ENCODE measurements around the gene PPP1R12C.

PPP1R12C gene

GRCh38 chr19:55134736-55135135 lies 17.3 kb upstream of the PPP1R12C start:
- TF ChIP-seq ZC3H10 (CRISPR knock-in tag; IDR thresholded peaks at IDR 0.05) (no peak), TSHZ2 (CRISPR knock-in tag; IDR thresholded peaks at IDR 0.05) (no peak), ISL1 (CRISPR knock-in tag; IDR thresholded peaks at IDR 0.05) (no peak), OSR1 (CRISPR knock-in tag; IDR thresholded peaks at IDR 0.05) (no peak), ESRRG (CRISPR knock-in tag; IDR thresholded peaks at IDR 0.05) (no peak), CSDC2 (CRISPR knock-in tag; IDR thresholded peaks at IDR 0.05) (no peak), CSRNP3 (CRISPR knock-in tag; IDR thresholded peaks at IDR 0.05) (no peak), SNAI2 (CRISPR knock-in tag; IDR thresholded peaks at IDR 0.05) (no peak), PPARA (CRISPR knock-in tag; IDR thresholded peaks at IDR 0.05; ENCODE audit: borderline replicate concordance) (no peak), ZFP3 (CRISPR knock-in tag; IDR thresholded peaks at IDR 0.05) (no peak), TCF4 (CRISPR knock-in tag; IDR thresholded peaks at IDR 0.05; ENCODE audit: borderline replicate concordance) (no peak), BACH2 (CRISPR knock-in tag; IDR thresholded peaks at IDR 0.05; ENCODE audit: borderline replicate concordance) (no peak), ARNTL (CRISPR knock-in tag; IDR thresholded peaks at IDR 0.05; ENCODE audit: borderline replicate concordance, low read depth) (no peak), ZFP30 (CRISPR knock-in tag; IDR thresholded peaks at IDR 0.05) (no peak), ZNF70 (CRISPR knock-in tag; IDR thresholded peaks at IDR 0.05) (no peak), ZNF565 (CRISPR knock-in tag; conservative IDR thresholded peaks at IDR 0.05; ENCODE audit: low read depth) (no peak)
- TF ChIP-seq, protein P1, sequence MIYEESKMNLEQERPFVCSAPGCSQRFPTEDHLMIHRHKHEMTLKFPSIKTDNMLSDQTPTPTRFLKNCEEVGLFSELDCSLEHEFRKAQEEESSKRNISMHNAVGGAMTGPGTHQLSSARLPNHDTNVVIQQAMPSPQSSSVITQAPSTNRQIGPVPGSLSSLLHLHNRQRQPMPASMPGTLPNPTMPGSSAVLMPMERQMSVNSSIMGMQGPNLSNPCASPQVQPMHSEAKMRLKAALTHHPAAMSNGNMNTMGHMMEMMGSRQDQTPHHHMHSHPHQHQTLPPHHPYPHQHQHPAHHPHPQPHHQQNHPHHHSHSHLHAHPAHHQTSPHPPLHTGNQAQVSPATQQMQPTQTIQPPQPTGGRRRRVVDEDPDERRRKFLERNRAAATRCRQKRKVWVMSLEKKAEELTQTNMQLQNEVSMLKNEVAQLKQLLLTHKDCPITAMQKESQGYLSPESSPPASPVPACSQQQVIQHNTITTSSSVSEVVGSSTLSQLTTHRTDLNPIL (CRISPR knock-in tag; IDR thresholded peaks at IDR 0.05; ENCODE audit: low read depth) = no peak
- ATAC-seq = no peak

- TF ChIP-seq BACH2 (CRISPR knock-in tag; IDR thresholded peaks at IDR 0.05; ENCODE audit: borderline replicate concordance) = no peak
- TF ChIP-seq, protein P1 (CRISPR knock-in tag; IDR thresholded peaks at IDR 0.05; ENCODE audit: low read depth) = no peak
- TF ChIP-seq OSR1 (CRISPR knock-in tag; IDR thresholded peaks at IDR 0.05) = no peak
- TF ChIP-seq GLIS3 (CRISPR knock-in tag; IDR thresholded peaks at IDR 0.05) = no peak
- no peak for TF ChIP-seq ESRRG (CRISPR knock-in tag; IDR thresholded peaks at IDR 0.05)
- no peak for TF ChIP-seq PPARA (CRISPR knock-in tag; IDR thresholded peaks at IDR 0.05; ENCODE audit: borderline replicate concordance)
- TF ChIP-seq CSDC2 (CRISPR knock-in tag; IDR thresholded peaks at IDR 0.05) = no peak
- TF ChIP-seq TSHZ2 (CRISPR knock-in tag; IDR thresholded peaks at IDR 0.05) = no peak
- no peak for TF ChIP-seq ARNTL (CRISPR knock-in tag; IDR thresholded peaks at IDR 0.05; ENCODE audit: borderline replicate concordance, low read depth)
- TF ChIP-seq RARB (CRISPR knock-in tag; IDR thresholded peaks at IDR 0.05) = no peak
- TF ChIP-seq ZNF70 (CRISPR knock-in tag; IDR thresholded peaks at IDR 0.05) = no peak
- no peak for TF ChIP-seq POU6F1 (CRISPR knock-in tag; IDR thresholded peaks at IDR 0.05; ENCODE audit: borderline replicate concordance, low read depth)
- TF ChIP-seq ZFP3 (CRISPR knock-in tag; IDR thresholded peaks at IDR 0.05) = no peak
- TF ChIP-seq ZNF8 (CRISPR knock-in tag; IDR thresholded peaks at IDR 0.05) = no peak
- TF ChIP-seq TOX (CRISPR knock-in tag; IDR thresholded peaks at IDR 0.05; ENCODE audit: borderline replicate concordance) = no peak
- TF ChIP-seq SNAI2 (CRISPR knock-in tag; IDR thresholded peaks at IDR 0.05) = no peak
- TF ChIP-seq ZC3H10 (CRISPR knock-in tag; IDR thresholded peaks at IDR 0.05) = no peak
- no peak for TF ChIP-seq CSRNP3 (CRISPR knock-in tag; IDR thresholded peaks at IDR 0.05)
- ATAC-seq = no peak
Observed at GRCh38 chr19:55133639-55134444, 16.4 kb upstream of the PPP1R12C start.
